ENCODE measurements around the gene GPANK1. TPM values are rescaled to one million over a fixed set of nuclear protein-coding genes. Genes with fewer than 3 reads are reported as not detected.
A peak's percentile ranks its signal among the peaks of the same experiment; 100 is the strongest.

The GPANK1 gene
- total and polyA plus RNA-seq, 9 of the 15 experiments (the other 6 are each of a cell fraction or from before 2014, with no cell fraction given): 32.2 to 111 (median 46.3) TPM

DNA sequence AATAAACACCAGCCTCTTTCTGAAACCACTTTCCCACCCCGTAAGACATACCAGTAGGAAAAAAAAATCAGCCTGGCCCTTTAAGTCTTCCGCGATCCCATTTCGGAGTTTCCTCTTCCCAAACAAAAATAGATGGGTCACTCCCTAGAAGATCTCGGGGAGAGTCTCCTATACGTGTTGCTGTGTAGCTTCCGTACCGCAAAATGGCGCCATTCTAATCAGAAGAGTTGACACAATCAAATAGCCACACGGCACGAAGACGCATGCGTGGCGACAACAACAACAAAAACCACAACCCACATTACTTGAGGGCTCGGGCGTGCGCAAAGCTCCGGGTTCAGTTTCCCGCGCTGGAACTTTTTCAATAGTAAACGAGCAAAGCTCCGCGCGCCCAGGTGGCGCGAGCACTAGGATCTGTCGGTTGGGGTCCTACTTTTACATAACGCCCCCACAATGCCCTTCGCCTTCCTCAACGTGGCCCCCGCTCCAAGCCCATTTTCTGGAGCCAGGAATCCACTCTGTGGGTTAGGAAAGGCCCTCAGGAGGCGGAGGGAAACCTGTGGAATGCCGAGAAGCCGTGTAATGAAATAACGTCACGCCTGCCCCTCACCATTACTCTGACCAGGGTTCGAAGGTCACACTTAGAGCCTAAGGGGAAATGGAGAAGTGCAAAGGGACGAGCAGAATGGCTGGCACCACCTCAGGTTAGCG is at the start of gene GPANK1 (continued):
- TF ChIP-seq ZNF668 (CRISPR knock-in tag; IDR thresholded peaks at IDR 0.05): peak; percentile 83; the same call in 1 of the 2 replicates
- TF ChIP-seq, protein P1, sequence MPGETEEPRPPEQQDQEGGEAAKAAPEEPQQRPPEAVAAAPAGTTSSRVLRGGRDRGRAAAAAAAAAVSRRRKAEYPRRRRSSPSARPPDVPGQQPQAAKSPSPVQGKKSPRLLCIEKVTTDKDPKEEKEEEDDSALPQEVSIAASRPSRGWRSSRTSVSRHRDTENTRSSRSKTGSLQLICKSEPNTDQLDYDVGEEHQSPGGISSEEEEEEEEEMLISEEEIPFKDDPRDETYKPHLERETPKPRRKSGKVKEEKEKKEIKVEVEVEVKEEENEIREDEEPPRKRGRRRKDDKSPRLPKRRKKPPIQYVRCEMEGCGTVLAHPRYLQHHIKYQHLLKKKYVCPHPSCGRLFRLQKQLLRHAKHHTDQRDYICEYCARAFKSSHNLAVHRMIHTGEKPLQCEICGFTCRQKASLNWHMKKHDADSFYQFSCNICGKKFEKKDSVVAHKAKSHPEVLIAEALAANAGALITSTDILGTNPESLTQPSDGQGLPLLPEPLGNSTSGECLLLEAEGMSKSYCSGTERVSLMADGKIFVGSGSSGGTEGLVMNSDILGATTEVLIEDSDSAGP (CRISPR knock-in tag; IDR thresholded peaks at IDR 0.05): peak; percentile 87
- TF ChIP-seq NCOA1 (IDR thresholded peaks at IDR 0.05; ENCODE audit: low read depth): 0 out of 2 replicates have a peak, but pooled peaks have one; percentile 10
- 0 out of 2 replicates have a peak, but pooled peaks have one; percentile 31 for TF ChIP-seq ZNF75A (CRISPR knock-in tag; IDR thresholded peaks at IDR 0.05)
- TF ChIP-seq CSDE1 (IDR thresholded peaks at IDR 0.05): no peak
- no peak for TF ChIP-seq CTBP1 (IDR thresholded peaks at IDR 0.05; ENCODE audit: borderline replicate concordance)
- 0 out of 2 replicates have a peak, but pooled peaks have one; percentile 47 for TF ChIP-seq ZNF41 (CRISPR knock-in tag; conservative IDR thresholded peaks at IDR 0.05)
- TF ChIP-seq CEBPB (tag; IDR thresholded peaks at IDR 0.05): peak; percentile 71
- peak; percentile 86 for TF ChIP-seq KDM5B (IDR thresholded peaks at IDR 0.05; ENCODE audit: insufficient replicate concordance, low read depth, low read length)
- TF ChIP-seq KAT7 (CRISPR knock-in tag; IDR thresholded peaks at IDR 0.05; ENCODE audit: borderline replicate concordance): peak; percentile 100
- peak; percentile 55 for TF ChIP-seq POLR2AphosphoS5 (IDR thresholded peaks at IDR 0.05; ENCODE audit: control insufficient read depth, insufficient read depth, low read depth, low read length)
- peak; percentile 89; the same call in 1 of the 2 replicates for TF ChIP-seq XRCC5 (IDR thresholded peaks at IDR 0.05; ENCODE audit: low read depth, low read length)
- TF ChIP-seq, protein P2, sequence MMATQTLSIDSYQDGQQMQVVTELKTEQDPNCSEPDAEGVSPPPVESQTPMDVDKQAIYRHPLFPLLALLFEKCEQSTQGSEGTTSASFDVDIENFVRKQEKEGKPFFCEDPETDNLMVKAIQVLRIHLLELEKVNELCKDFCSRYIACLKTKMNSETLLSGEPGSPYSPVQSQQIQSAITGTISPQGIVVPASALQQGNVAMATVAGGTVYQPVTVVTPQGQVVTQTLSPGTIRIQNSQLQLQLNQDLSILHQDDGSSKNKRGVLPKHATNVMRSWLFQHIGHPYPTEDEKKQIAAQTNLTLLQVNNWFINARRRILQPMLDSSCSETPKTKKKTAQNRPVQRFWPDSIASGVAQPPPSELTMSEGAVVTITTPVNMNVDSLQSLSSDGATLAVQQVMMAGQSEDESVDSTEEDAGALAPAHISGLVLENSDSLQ (IDR thresholded peaks at IDR 0.05): peak; percentile 48; the same call in 1 of the 2 replicates
- TF ChIP-seq POLR2A (conservative IDR thresholded peaks at IDR 0.05): peak; percentile 97
- TF ChIP-seq, protein P3, sequence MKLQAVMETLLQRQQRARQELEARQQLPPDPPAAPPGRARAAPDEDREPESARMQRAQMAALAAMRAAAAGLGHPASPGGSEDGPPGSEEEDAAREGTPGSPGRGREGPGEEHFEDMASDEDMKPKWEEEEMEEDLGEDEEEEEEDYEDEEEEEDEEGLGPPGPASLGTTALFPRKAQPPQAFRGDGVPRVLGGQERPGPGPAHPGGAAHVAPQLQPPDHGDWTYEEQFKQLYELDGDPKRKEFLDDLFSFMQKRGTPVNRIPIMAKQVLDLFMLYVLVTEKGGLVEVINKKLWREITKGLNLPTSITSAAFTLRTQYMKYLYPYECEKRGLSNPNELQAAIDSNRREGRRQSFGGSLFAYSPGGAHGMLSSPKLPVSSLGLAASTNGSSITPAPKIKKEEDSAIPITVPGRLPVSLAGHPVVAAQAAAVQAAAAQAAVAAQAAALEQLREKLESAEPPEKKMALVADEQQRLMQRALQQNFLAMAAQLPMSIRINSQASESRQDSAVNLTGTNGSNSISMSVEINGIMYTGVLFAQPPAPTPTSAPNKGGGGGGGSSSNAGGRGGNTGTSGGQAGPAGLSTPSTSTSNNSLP (IDR thresholded peaks at IDR 0.05; ENCODE audit: borderline replicate concordance, low read depth, low read length): peak; percentile 71; the same call in 1 of the 2 replicates
- TF ChIP-seq ZNF695 (CRISPR knock-in tag; IDR thresholded peaks at IDR 0.05): peak; percentile 75; the same call in 1 of the 2 replicates
- peak; percentile 55 for TF ChIP-seq SMAD1 (IDR thresholded peaks at IDR 0.05; ENCODE audit: low read depth, low read length, partially characterized antibody)
- TF ChIP-seq CHCHD3 (CRISPR knock-in tag; IDR thresholded peaks at IDR 0.05): peak; percentile 74; the same call in 1 of the 2 replicates
- 0 out of 2 replicates have a peak, but pooled peaks have one; percentile 38 for TF ChIP-seq TCFL5 (CRISPR knock-in tag; conservative IDR thresholded peaks at IDR 0.05)
- TF ChIP-seq, protein P4, sequence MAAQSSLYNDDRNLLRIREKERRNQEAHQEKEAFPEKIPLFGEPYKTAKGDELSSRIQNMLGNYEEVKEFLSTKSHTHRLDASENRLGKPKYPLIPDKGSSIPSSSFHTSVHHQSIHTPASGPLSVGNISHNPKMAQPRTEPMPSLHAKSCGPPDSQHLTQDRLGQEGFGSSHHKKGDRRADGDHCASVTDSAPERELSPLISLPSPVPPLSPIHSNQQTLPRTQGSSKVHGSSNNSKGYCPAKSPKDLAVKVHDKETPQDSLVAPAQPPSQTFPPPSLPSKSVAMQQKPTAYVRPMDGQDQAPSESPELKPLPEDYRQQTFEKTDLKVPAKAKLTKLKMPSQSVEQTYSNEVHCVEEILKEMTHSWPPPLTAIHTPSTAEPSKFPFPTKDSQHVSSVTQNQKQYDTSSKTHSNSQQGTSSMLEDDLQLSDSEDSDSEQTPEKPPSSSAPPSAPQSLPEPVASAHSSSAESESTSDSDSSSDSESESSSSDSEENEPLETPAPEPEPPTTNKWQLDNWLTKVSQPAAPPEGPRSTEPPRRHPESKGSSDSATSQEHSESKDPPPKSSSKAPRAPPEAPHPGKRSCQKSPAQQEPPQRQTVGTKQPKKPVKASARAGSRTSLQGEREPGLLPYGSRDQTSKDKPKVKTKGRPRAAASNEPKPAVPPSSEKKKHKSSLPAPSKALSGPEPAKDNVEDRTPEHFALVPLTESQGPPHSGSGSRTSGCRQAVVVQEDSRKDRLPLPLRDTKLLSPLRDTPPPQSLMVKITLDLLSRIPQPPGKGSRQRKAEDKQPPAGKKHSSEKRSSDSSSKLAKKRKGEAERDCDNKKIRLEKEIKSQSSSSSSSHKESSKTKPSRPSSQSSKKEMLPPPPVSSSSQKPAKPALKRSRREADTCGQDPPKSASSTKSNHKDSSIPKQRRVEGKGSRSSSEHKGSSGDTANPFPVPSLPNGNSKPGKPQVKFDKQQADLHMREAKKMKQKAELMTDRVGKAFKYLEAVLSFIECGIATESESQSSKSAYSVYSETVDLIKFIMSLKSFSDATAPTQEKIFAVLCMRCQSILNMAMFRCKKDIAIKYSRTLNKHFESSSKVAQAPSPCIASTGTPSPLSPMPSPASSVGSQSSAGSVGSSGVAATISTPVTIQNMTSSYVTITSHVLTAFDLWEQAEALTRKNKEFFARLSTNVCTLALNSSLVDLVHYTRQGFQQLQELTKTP (IDR thresholded peaks at IDR 0.05; ENCODE audit: low read depth in 1 of 2, partially characterized antibody in 2 of 2): peak; percentile 42 to 81
